GM12878 (cell line): ENCODE data around the gene DPF3. TPM values are rescaled to one million over a fixed set of nuclear protein-coding genes. Genes with fewer than 3 reads are reported as not detected.

Source experiments
- BACH1 ChIP-seq: fragments of 450-650 bp; IDR thresholded peaks from 2 replicates; pipeline ENCODE4 v1.6.1; 2017; ENCODE audit warnings: mild to moderate bottlenecking, borderline replicate concordance
- CBX3 ChIP-seq: fragments of 200-600 bp; sonication (generic); IDR thresholded peaks from 2 replicates; pipeline ENCODE4 v1.6.1; 2016; ENCODE audit warnings: low read depth, borderline replicate concordance
- CUX1 ChIP-seq: IDR thresholded peaks from 2 replicates; pipeline ENCODE4 v1.6.1; 2012; ENCODE audit warnings: improper control_type of control experiment, low read depth, low read length; ENCODE audit not compliant: insufficient replicate concordance
- DPF2 ChIP-seq: fragments of 450-650 bp; IDR thresholded peaks from 2 replicates; pipeline ENCODE4 v1.6.1; 2017; ENCODE audit warnings: mild to moderate bottlenecking
- GABPA ChIP-seq: IDR thresholded peaks from 2 replicates; pipeline ENCODE4 v1.6.1; 2014; ENCODE audit warnings: antibody characterized with exemption, low read depth, mild to moderate bottlenecking, inconsistent platforms
- GATAD2B ChIP-seq: fragments of 450-650 bp; conservative IDR thresholded peaks from 2 replicates; pipeline ENCODE4 v1.6.1; 2017; ENCODE audit warnings: low read depth, mild to moderate bottlenecking, moderate library complexity
- HDAC6 ChIP-seq: fragments of 200-600 bp; sonication (generic); IDR thresholded peaks from one replicate; pipeline ENCODE4 v1.8.0; 2017; ENCODE audit warnings: antibody characterized with exemption; ENCODE audit not compliant: unreplicated experiment
- JUNB ChIP-seq: IDR thresholded peaks from 2 replicates; pipeline ENCODE4 v1.6.1; 2016; ENCODE audit warnings: antibody characterized with exemption, mild to moderate bottlenecking
- MXI1 ChIP-seq: fragments of 150-350 bp; IDR thresholded peaks from 2 replicates; pipeline ENCODE4 v1.6.1; 2011; ENCODE audit warnings: low read depth, mild to moderate bottlenecking, inconsistent platforms, low read length, improper control_type of control experiment
- MYC ChIP-seq: IDR thresholded peaks from 2 replicates; pipeline ENCODE4 v1.6.1; 2011; ENCODE audit warnings: mild to moderate bottlenecking, low read length, moderate library complexity, inconsistent platforms; ENCODE audit not compliant: insufficient read depth, insufficient replicate concordance, insufficient read length, severe bottlenecking
- NR2C1 ChIP-seq: fragments of 450-650 bp; IDR thresholded peaks from 2 replicates; pipeline ENCODE4 v1.6.1; 2017; ENCODE audit warnings: antibody characterized with exemption, mild to moderate bottlenecking, moderate library complexity
- PAX5 ChIP-seq: IDR thresholded peaks from 2 replicates; pipeline ENCODE4 v1.6.1; 2011; ENCODE audit warnings: low read depth, low read length, borderline replicate concordance
- PAX8 ChIP-seq: fragments of 450-650 bp; IDR thresholded peaks from 2 replicates; pipeline ENCODE4 v1.6.1; 2017; ENCODE audit warnings: mild to moderate bottlenecking, moderate library complexity
- PBX3 ChIP-seq: IDR thresholded peaks from 2 replicates; pipeline ENCODE4 v1.6.1; 2011; ENCODE audit warnings: mild to moderate bottlenecking, low read depth, low read length, moderate library complexity; ENCODE audit not compliant: insufficient replicate concordance
- SMAD1 ChIP-seq: fragments of 450-650 bp; IDR thresholded peaks from 2 replicates; pipeline ENCODE4 v1.6.1; 2018; ENCODE audit warnings: mild to moderate bottlenecking, low read depth; ENCODE audit not compliant: partially characterized antibody
- SPI1 ChIP-seq: IDR thresholded peaks from 2 replicates; pipeline ENCODE4 v1.6.1; 2011; ENCODE audit warnings: low read depth, mild to moderate bottlenecking, low read length, moderate library complexity, borderline replicate concordance; ENCODE audit not compliant: insufficient read depth
- TCF3 ChIP-seq: IDR thresholded peaks from 2 replicates; pipeline ENCODE4 v1.6.1; 2012; ENCODE audit warnings: low read depth, mild to moderate bottlenecking, low read length, borderline replicate concordance; ENCODE audit not compliant: insufficient read depth
- USF1 ChIP-seq: IDR thresholded peaks from 2 replicates; pipeline ENCODE4 v1.6.1; 2011; ENCODE audit warnings: borderline replicate concordance, low read depth, mild to moderate bottlenecking, moderate library complexity, mixed read lengths, low read length; ENCODE audit not compliant: insufficient read depth; ENCODE audit errors: extremely low read length
- YY1 ChIP-seq: IDR thresholded peaks from 2 replicates; pipeline ENCODE4 v1.6.1; 2011; ENCODE audit warnings: low read depth, mild to moderate bottlenecking, low read length
- ZNF622 ChIP-seq: fragments of 450-650 bp; IDR thresholded peaks from 2 replicates; pipeline ENCODE4 v1.6.1; 2017; ENCODE audit warnings: mild to moderate bottlenecking, inconsistent platforms
- polyA plus RNA-seq, 11 experiments: library from polyadenylated mRNA; depleted of rRNA in 4 of 11; unstranded in 6 of 11; stranded (reverse) in 5 of 11; fragments of >200 nt; fragmentation: Nextera tagmentation in 4 of 11; fragmentation: Illumina TruSeq in 1 of 11; extraction: Ambion mirVana in 4 of 11; extraction: Trizol in 1 of 11; gene quantifications; 1 replicate in 1 of 11; 2 replicates in 10 of 11; pipeline versions ENCODE4 v1.2.1 to v1.2.3, GENCODE V29; 2011 to 2016; ENCODE audit warnings: inconsistent platforms in 2 of 11, missing spikeins in 2 of 11, low read depth in 1 of 11
- total RNA-seq, 4 experiments: library from RNA; depleted of rRNA in 3 of 4; stranded (reverse); fragments of >200 nt in 3 of 4; fragmentation: Illumina TruSeq in 1 of 4; extraction: Trizol in 1 of 4; gene quantifications; 2 replicates each; pipeline versions ENCODE4 v1.2.1 to v1.2.3, GENCODE V29; 2013 to 2021

The DPF3 gene
- total and polyA plus RNA-seq, 10 of the 15 experiments (the other 5 are each of a cell fraction or from before 2014, with no cell fraction given), result 0.69 to 8.0 (median 2.2) TPM

GRCh38 chr14:72926292-72927028 lies 32.6 kb upstream of the DPF3 start, which contains the start of gene DCAF4 (continued):
- no peak for TF ChIP-seq JUNB
- peak; percentile 39; the same call in 1 of the 2 replicates for TF ChIP-seq GABPA
- TF ChIP-seq CBX3, result no peak
- TF ChIP-seq NR2C1, result no peak
- 0 out of 2 replicates have a peak, but pooled peaks have one; percentile 14 for TF ChIP-seq TCF3
- TF ChIP-seq ZNF622, result no peak
- peak; percentile 55 for TF ChIP-seq MYC
- peak; percentile 97 for TF ChIP-seq PBX3
- TF ChIP-seq GATAD2B, result peak; percentile 53; the same call in 1 of the 2 replicates
- 0 out of 2 replicates have a peak, but pooled peaks have one; percentile 13 for TF ChIP-seq YY1
- TF ChIP-seq PAX5, result no peak
- TF ChIP-seq HDAC6, result no peak
- TF ChIP-seq DPF2, result peak; percentile 90
- TF ChIP-seq PAX8, result no peak
- TF ChIP-seq SMAD1, result no peak
- no peak for TF ChIP-seq SPI1
- 0 out of 2 replicates have a peak, but pooled peaks have one; percentile 50 for TF ChIP-seq BACH1
- no peak for TF ChIP-seq CUX1
- TF ChIP-seq MXI1, result peak; percentile 97
- TF ChIP-seq USF1, result peak; percentile 13
